Naive thymus-derived CD4-positive, alpha-beta T cell (primary cell): Measurements from ENCODE around the gene ST3GAL6. TPM values are rescaled to one million over a fixed set of nuclear protein-coding genes. Genes with fewer than 3 reads are reported as not detected.

Experiments used
- ATAC-seq: fragments of 150-1000 bp; cut with Tn5 transposase; 2 replicates; pipeline ENCODE4 v1.10.0; 2021; ENCODE audit warnings: mild to moderate bottlenecking, moderate library complexity
- CTCF ChIA-PET: fragments of 350-600 bp; sonication (Branson Sonifier 250); formaldehyde crosslinking; loops from one replicate; lab custom pipeline; 2021; ENCODE audit warnings: antibody characterized with exemption; lab: Charles Lee
- POLR2A ChIA-PET: fragments of 350-600 bp; sonication (Branson Sonifier 250); formaldehyde crosslinking; loops from one replicate; lab custom pipeline; 2021; ENCODE audit warnings: antibody characterized with exemption, inconsistent platforms; lab: Charles Lee
- DNase-seq, 9 donors: peaks; one replicate each; pipeline versions ENCODE4 v3.0.0 to v3.0.0-alpha.2; 2020 to 2022; ENCODE audit warnings: mixed read lengths in 1 of 9
- H3K27ac ChIP-seq: one replicate; pipeline ENCODE4 v1.7.0; 2013; ENCODE audit warnings: mild to moderate bottlenecking, low read depth, low read length, moderate library complexity
- H3K27me3 ChIP-seq, 2 donors: one replicate each; pipeline ENCODE4 v1.7.0; 2013; ENCODE audit warnings: low read length in 2 of 2, mild to moderate bottlenecking in 2 of 2, moderate library complexity in 2 of 2; ENCODE audit not compliant: control insufficient read depth in 2 of 2, insufficient read depth in 2 of 2
- H3K36me3 ChIP-seq, 3 experiments: 1 replicate in 2 of 3; 2 replicates in 1 of 3; pipeline ENCODE4 v1.7.0; 2013; ENCODE audit warnings: low read length in 3 of 3, mild to moderate bottlenecking in 3 of 3, moderate library complexity in 1 of 3; ENCODE audit not compliant: insufficient read depth in 3 of 3, control insufficient read depth in 2 of 3
- H3K4me1 ChIP-seq, 2 donors: one replicate each; pipeline ENCODE4 v1.7.0; 2013; ENCODE audit warnings: low read length in 2 of 2, mild to moderate bottlenecking in 2 of 2, moderate library complexity in 1 of 2; ENCODE audit not compliant: control insufficient read depth in 2 of 2, insufficient read depth in 2 of 2
- H3K4me3 ChIP-seq: 2 replicates; pipeline ENCODE4 v1.7.0; 2013; ENCODE audit warnings: mild to moderate bottlenecking, low read length
- H3K9me3 ChIP-seq, 3 experiments: 1 replicate in 2 of 3; 2 replicates in 1 of 3; pipeline ENCODE4 v1.7.0; 2013; ENCODE audit warnings: low read length in 3 of 3; ENCODE audit not compliant: control insufficient read depth in 2 of 3
- H3K27ac Mint-ChIP-seq, 9 donors: one replicate each; pipeline ENCODE4 v1.8.0; 2020 to 2022; ENCODE audit warnings: mixed read lengths in 9 of 9, mild to moderate bottlenecking in 8 of 9, moderate library complexity in 5 of 9, inconsistent platforms in 2 of 9
- H3K27me3 Mint-ChIP-seq, 5 donors: one replicate each; pipeline ENCODE4 v1.8.0; 2021 to 2022; ENCODE audit warnings: mixed read lengths in 5 of 5, mild to moderate bottlenecking in 1 of 5
- H3K36me3 Mint-ChIP-seq, 5 donors: one replicate each; pipeline ENCODE4 v1.8.0; 2020 to 2022; ENCODE audit warnings: mixed read lengths in 5 of 5, mild to moderate bottlenecking in 3 of 5, inconsistent platforms in 1 of 5
- H3K4me1 Mint-ChIP-seq, 7 donors: one replicate each; pipeline ENCODE4 v1.8.0; 2020 to 2022; ENCODE audit warnings: mixed read lengths in 7 of 7, mild to moderate bottlenecking in 3 of 7, inconsistent platforms in 1 of 7
- H3K4me3 Mint-ChIP-seq, 10 donors: one replicate each; pipeline ENCODE4 v1.8.0; 2020 to 2022; ENCODE audit warnings: mild to moderate bottlenecking in 10 of 10, mixed read lengths in 10 of 10, moderate library complexity in 6 of 10, inconsistent platforms in 2 of 10
- H3K9me3 Mint-ChIP-seq, 11 donors: one replicate each; pipeline ENCODE4 v1.8.0; 2020 to 2022; ENCODE audit warnings: mixed read lengths in 11 of 11, mild to moderate bottlenecking in 4 of 11, inconsistent platforms in 1 of 11, moderate library complexity in 1 of 11
- intact Hi-C, 2 donors: fragments of 100-400 bp; cut with micrococcal nuclease; formaldehyde crosslinking; loops; one replicate each; pipeline ENCODE4 v1.15.1; 2023
- polyA plus RNA-seq, 2 donors: library from polyadenylated mRNA; unstranded; fragments of 300-500 nt; fragmentation: Illumina TruSeq; gene quantifications; one replicate each; pipeline ENCODE4 v1.2.3, GENCODE V29; 2021
- total RNA-seq, 6 experiments: library from RNA in 5 of 6; stranded (reverse) in 5 of 6; gene quantifications; 1 replicate in 5 of 6; 2 replicates in 1 of 6; pipeline ENCODE4 v1.2.3 and lab custom pipeline; 2021 to 2026

The ST3GAL6 gene
- total and polyA plus RNA-seq, 7 experiments from 2014 or later, result 0.47 to 13.5 (median 0.78) TPM; not detected in 2

- ATAC-seq, result no peak
- H3K36me3 ChIP-seq, result no peaks in the 10 kb centered on the region
- DNase-seq, result no peak
- CTCF ChIA-PET, result no interaction called here
- no peak overlapping the region for H3K4me3 Mint-ChIP-seq
- H3K4me1 Mint-ChIP-seq, result no peaks in the 10 kb centered on the region
- no peak overlapping the region for H3K27ac Mint-ChIP-seq
- intact Hi-C loops, result no loop called here
- peaks cover 0 to 24% (median 11%) of the 10 kb centered on the region in 5 donors for H3K36me3 Mint-ChIP-seq
- no peak overlapping the region for H3K27ac ChIP-seq
- H3K9me3 Mint-ChIP-seq, result peaks cover 0 to 3% (median 0%) of the 10 kb centered on the region in 11 donors
- H3K27me3 Mint-ChIP-seq, result no peaks in the 10 kb centered on the region
- H3K27me3 ChIP-seq, result no peaks in the 10 kb centered on the region
- POLR2A ChIA-PET, result no interaction called here
- H3K4me3 ChIP-seq, result no peak overlapping the region
- H3K9me3 ChIP-seq, result no peaks in the 10 kb centered on the region
- no peaks in the 10 kb centered on the region for H3K4me1 ChIP-seq
Observed at GRCh38 chr3:98800401-98800800, 37.3 kb downstream of the ST3GAL6 start.

GRCh38 chr3:98801043-98801747 is 38.1 kb downstream of the ST3GAL6 start:
- H3K4me3 ChIP-seq, result no peak overlapping the region
- CTCF ChIA-PET, result no interaction called here
- POLR2A ChIA-PET, result no interaction called here

GRCh38 chr3:98805571-98805970 is 42.4 kb downstream of the ST3GAL6 start:
- Histone ChIP-seq H3K27ac (no peak overlapping the region), H3K27me3 (no peaks in the 10 kb centered on the region), H3K4me3 (no peak overlapping the region), H3K9me3 (no peaks in the 10 kb centered on the region), H3K4me1 (no peaks in the 10 kb centered on the region), H3K36me3 (no peaks in the 10 kb centered on the region)
- ChIA-PET CTCF (interaction anchor here (1.3 kb wide), 1 partner anchor 12 kb away, joined by 4 read pairs; no protein-coding TSS in a partner anchor), POLR2A (no interaction called here)
- Mint-ChIP-seq H3K4me1 (peaks cover 0 to 3% (median 0%) of the 10 kb centered on the region in 7 donors), H3K9me3 (peaks cover 0 to 3% (median 0%) of the 10 kb centered on the region in 11 donors), H3K36me3 (peaks cover 0 to 43% (median 34%) of the 10 kb centered on the region in 5 donors), H3K27ac (no peak overlapping the region), H3K27me3 (no peaks in the 10 kb centered on the region), H3K4me3 (no peak overlapping the region)
- DNase-seq (no peak), ATAC-seq (no peak)
- intact Hi-C loops, result no loop called here

More at GRCh38 chr3:98801043-98801747, 38.1 kb downstream of the ST3GAL6 start:
- intact Hi-C loops, result no loop called here
- Histone ChIP-seq H3K9me3 (no peaks in the 10 kb centered on the region), H3K4me1 (no peaks in the 10 kb centered on the region), H3K27ac (no peak overlapping the region), H3K27me3 (no peaks in the 10 kb centered on the region), H3K36me3 (no peaks in the 10 kb centered on the region)
- no peak overlapping the region for H3K4me3 Mint-ChIP-seq
- no peak for DNase-seq
- peaks cover 0 to 3% (median 0%) of the 10 kb centered on the region in 11 donors for H3K9me3 Mint-ChIP-seq
- H3K36me3 Mint-ChIP-seq, result peaks cover 0 to 28% (median 16%) of the 10 kb centered on the region in 5 donors
- H3K4me1 Mint-ChIP-seq, result no peaks in the 10 kb centered on the region
- no peak for ATAC-seq
- no peak overlapping the region for H3K27ac Mint-ChIP-seq
- no peaks in the 10 kb centered on the region for H3K27me3 Mint-ChIP-seq

GRCh38 chr3:98806521-98806920 is 43.4 kb downstream of the ST3GAL6 start:
- peaks cover 0 to 3% (median 0%) of the 10 kb centered on the region in 7 donors for H3K4me1 Mint-ChIP-seq
- no peak overlapping the region for H3K4me3 ChIP-seq
- ChIA-PET POLR2A (no interaction called here), CTCF (no interaction called here)
- H3K27ac ChIP-seq, result no peak overlapping the region
- H3K36me3 Mint-ChIP-seq, result peaks cover 0 to 43% (median 26%) of the 10 kb centered on the region in 5 donors
- no peaks in the 10 kb centered on the region for H3K27me3 Mint-ChIP-seq
- ATAC-seq, result no peak
- no peaks in the 10 kb centered on the region for H3K4me1 ChIP-seq
- H3K27me3 ChIP-seq, result no peaks in the 10 kb centered on the region
- H3K36me3 ChIP-seq, result no peaks in the 10 kb centered on the region
- DNase-seq, result no peak
- no peak overlapping the region for H3K4me3 Mint-ChIP-seq
- intact Hi-C loops, result no loop called here
- H3K9me3 Mint-ChIP-seq, result peaks cover 0 to 3% (median 0%) of the 10 kb centered on the region in 11 donors
- H3K9me3 ChIP-seq, result no peaks in the 10 kb centered on the region
- no peak overlapping the region for H3K27ac Mint-ChIP-seq

GRCh38 chr3:98807011-98807410 is 43.9 kb downstream of the ST3GAL6 start:
- no peak for ATAC-seq

GRCh38 chr3:98807561-98807960 is 44.4 kb downstream of the ST3GAL6 start:
- POLR2A ChIA-PET, result no interaction called here
- Histone ChIP-seq H3K36me3 (no peaks in the 10 kb centered on the region), H3K4me3 (no peak overlapping the region), H3K4me1 (no peaks in the 10 kb centered on the region), H3K9me3 (no peaks in the 10 kb centered on the region), H3K27me3 (no peaks in the 10 kb centered on the region), H3K27ac (no peak overlapping the region)
- H3K4me3 Mint-ChIP-seq, result no peak overlapping the region
- peaks cover 0 to 3% (median 0%) of the 10 kb centered on the region in 11 donors for H3K9me3 Mint-ChIP-seq
- ATAC-seq (no peak), DNase-seq (no peak)
- peaks cover 0 to 43% (median 26%) of the 10 kb centered on the region in 5 donors for H3K36me3 Mint-ChIP-seq
- intact Hi-C loops, result no loop called here
- CTCF ChIA-PET, result no interaction called here
- peaks cover 0 to 3% (median 0%) of the 10 kb centered on the region in 7 donors for H3K4me1 Mint-ChIP-seq
- H3K27me3 Mint-ChIP-seq, result no peaks in the 10 kb centered on the region
- no peak overlapping the region for H3K27ac Mint-ChIP-seq

More at GRCh38 chr3:98807011-98807410, 43.9 kb downstream of the ST3GAL6 start:
- ChIA-PET CTCF (no interaction called here), POLR2A (no interaction called here)
- H3K36me3 Mint-ChIP-seq, result peaks cover 0 to 43% (median 26%) of the 10 kb centered on the region in 5 donors
- no peaks in the 10 kb centered on the region for H3K27me3 ChIP-seq
- DNase-seq, result no peak
- H3K9me3 Mint-ChIP-seq, result peaks cover 0 to 3% (median 0%) of the 10 kb centered on the region in 11 donors
- H3K36me3 ChIP-seq, result no peaks in the 10 kb centered on the region
- no peak overlapping the region for H3K4me3 Mint-ChIP-seq
- H3K4me3 ChIP-seq, result no peak overlapping the region
- H3K9me3 ChIP-seq, result no peaks in the 10 kb centered on the region
- H3K27ac ChIP-seq, result no peak overlapping the region
- H3K4me1 Mint-ChIP-seq, result peaks cover 0 to 3% (median 0%) of the 10 kb centered on the region in 7 donors
- no peaks in the 10 kb centered on the region for H3K4me1 ChIP-seq
- H3K27ac Mint-ChIP-seq, result no peak overlapping the region
- H3K27me3 Mint-ChIP-seq, result no peaks in the 10 kb centered on the region
- intact Hi-C loops, result no loop called here

GRCh38 chr3:98808071-98808470 is 44.9 kb downstream of the ST3GAL6 start:
- Histone ChIP-seq H3K4me1 (no peaks in the 10 kb centered on the region), H3K27ac (no peak overlapping the region), H3K4me3 (no peak overlapping the region), H3K27me3 (no peaks in the 10 kb centered on the region), H3K9me3 (no peaks in the 10 kb centered on the region), H3K36me3 (no peaks in the 10 kb centered on the region)
- ChIA-PET POLR2A (no interaction called here), CTCF (no interaction called here)
- H3K36me3 Mint-ChIP-seq, result peaks cover 0 to 43% (median 26%) of the 10 kb centered on the region in 5 donors
- H3K9me3 Mint-ChIP-seq, result peaks cover 0 to 3% (median 0%) of the 10 kb centered on the region in 11 donors
- intact Hi-C loops, result no loop called here
- H3K4me1 Mint-ChIP-seq, result peaks cover 0 to 3% (median 0%) of the 10 kb centered on the region in 7 donors
- no peak overlapping the region for H3K27ac Mint-ChIP-seq
- no peak overlapping the region for H3K4me3 Mint-ChIP-seq
- H3K27me3 Mint-ChIP-seq, result no peaks in the 10 kb centered on the region
- no peak for ATAC-seq
- DNase-seq, result no peak
